Esophagus muscularis mucosa (tissue), 4 donors: ENCODE data around the gene EPHA6.

Experiments
- EP300 ChIP-seq: sonication (generic); formaldehyde crosslinking; IDR thresholded peaks from one replicate; pipeline ENCODE4 v1.6.1; 2017; ENCODE audit warnings: antibody characterized with exemption
- POLR2A ChIP-seq: fragments of 450-650 bp; IDR thresholded peaks from one replicate; pipeline ENCODE4 v1.6.1; 2017; ENCODE audit warnings: antibody characterized with exemption, moderate library complexity, mild to moderate bottlenecking, low read depth
- POLR2AphosphoS5 ChIP-seq, 2 donors: sonication (generic); formaldehyde crosslinking; IDR thresholded peaks; one replicate each; pipeline ENCODE4 v1.6.1; 2017; ENCODE audit warnings: antibody characterized with exemption in 2 of 2
- TF ChIP-seq, protein P1 (sequence below), 3 experiments: fragments of 200-600 bp in 2 of 3; fragments of 450-650 bp in 1 of 3; sonication (generic) in 2 of 3; IDR thresholded peaks; one replicate each; pipeline ENCODE4 v1.5.1; 2017 to 2019; ENCODE audit warnings: antibody characterized with exemption in 3 of 3, mild to moderate bottlenecking in 2 of 3, moderate library complexity in 1 of 3

DNA sequence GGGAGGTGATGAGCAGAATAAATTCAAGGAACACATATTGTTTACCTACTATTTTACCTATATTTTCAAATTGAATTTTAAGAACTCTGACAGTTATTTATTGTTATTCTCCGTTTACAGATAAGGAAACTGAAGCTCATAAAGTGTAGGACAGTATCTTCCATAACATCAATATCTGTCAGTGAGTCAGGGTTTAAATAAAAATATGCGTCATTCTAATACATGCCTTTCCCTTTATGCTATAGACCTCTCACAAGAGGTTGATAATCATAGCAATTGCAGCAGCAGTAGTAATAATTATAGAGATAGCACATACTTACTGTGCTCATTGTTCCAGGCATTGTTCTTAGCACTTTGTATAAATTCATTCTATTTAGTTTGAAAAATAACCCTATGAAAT lies 101.1 kb downstream of the EPHA6 start:
- no peak for TF ChIP-seq POLR2A
- TF ChIP-seq, protein P1, sequence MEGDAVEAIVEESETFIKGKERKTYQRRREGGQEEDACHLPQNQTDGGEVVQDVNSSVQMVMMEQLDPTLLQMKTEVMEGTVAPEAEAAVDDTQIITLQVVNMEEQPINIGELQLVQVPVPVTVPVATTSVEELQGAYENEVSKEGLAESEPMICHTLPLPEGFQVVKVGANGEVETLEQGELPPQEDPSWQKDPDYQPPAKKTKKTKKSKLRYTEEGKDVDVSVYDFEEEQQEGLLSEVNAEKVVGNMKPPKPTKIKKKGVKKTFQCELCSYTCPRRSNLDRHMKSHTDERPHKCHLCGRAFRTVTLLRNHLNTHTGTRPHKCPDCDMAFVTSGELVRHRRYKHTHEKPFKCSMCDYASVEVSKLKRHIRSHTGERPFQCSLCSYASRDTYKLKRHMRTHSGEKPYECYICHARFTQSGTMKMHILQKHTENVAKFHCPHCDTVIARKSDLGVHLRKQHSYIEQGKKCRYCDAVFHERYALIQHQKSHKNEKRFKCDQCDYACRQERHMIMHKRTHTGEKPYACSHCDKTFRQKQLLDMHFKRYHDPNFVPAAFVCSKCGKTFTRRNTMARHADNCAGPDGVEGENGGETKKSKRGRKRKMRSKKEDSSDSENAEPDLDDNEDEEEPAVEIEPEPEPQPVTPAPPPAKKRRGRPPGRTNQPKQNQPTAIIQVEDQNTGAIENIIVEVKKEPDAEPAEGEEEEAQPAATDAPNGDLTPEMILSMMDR (IDR thresholded peaks at IDR 0.05): no peak
- TF ChIP-seq EP300: no peak
- TF ChIP-seq POLR2AphosphoS5 (IDR thresholded peaks at IDR 0.05): no peak
